ENCODE results near the gene BARX1. TPM values are rescaled to one million over a fixed set of nuclear protein-coding genes. Genes with fewer than 3 reads are reported as not detected.

Gene BARX1
- total RNA-seq, 4 donors from 2014 or later, result 0.37 to 469 (median 84.4) TPM

DNA sequence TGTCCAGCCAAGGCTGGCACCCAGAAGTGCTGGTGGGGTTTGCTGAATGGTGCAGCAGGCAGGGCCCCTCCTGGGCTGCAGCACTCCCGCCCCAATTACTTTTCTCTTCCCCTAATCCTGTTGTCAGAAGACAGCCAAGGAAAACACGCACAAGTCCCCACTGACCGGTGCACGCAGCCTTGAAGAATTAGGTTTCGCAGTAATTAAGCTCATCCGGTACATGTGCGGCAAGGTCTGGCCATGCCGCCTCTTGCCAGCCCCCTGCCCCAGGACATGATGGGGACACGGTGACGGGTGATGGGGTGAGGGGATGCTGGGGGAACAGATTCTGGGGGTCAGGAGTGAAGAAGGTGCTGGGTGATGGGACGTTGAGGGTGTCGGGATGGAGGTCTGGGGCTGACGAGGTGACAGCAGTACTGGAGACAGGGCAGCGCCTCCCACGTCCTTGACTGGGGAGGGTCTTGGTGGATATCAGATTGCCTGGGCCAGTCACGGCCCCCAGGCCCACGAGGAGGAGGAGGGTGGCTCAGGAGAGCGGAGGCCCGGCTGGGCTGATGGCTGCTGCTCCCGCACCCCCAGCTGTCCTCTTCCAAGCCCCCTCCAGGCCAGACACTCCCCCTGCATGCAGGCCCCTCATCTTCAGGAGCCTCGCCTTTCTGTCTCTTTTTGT lies 34.9 kb downstream of the BARX1 start:
- Histone ChIP-seq H3K9me3 (no peaks in the 10 kb centered on the region), H3K27me3 (peaks cover 15% of the 10 kb centered on the region), H3K4me1 (no peaks in the 10 kb centered on the region), H3K27ac (no peak overlapping the region), H3K4me3 (no peak overlapping the region), H3K36me3 (no peaks in the 10 kb centered on the region)
- ATAC-seq, result no peak
- TF ChIP-seq EP300 (IDR thresholded peaks at IDR 0.05) (no peak), POLR2AphosphoS5 (IDR thresholded peaks at IDR 0.05) (no peak), POLR2A (IDR thresholded peaks at IDR 0.05) (no peak), CTCF (IDR thresholded peaks at IDR 0.05) (no peak)
- WGBS, 2 donors (ENCODE audit: low coverage in 1 of 2), result 79 to 81% methylated on average over 6 to 15 of the region's 21 CpGs

DNA sequence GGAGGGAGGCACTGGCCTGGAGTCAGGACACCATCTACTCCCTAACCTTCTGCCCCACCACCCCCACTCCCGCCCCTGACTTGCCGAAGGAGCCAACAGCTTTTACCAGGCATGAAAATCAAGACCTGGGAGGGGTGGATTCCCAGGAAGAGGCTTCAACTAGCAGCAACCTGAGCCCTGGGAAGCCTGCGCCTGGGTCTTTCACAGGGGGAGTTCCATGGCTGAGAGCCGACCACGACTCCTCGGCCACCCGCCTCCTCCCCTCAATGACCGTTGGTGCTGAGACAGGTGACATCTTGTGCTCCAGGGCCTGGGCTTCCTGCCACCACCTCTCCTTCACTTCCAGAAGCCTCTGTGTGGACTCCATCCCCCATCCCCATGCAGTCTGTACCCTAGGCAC lies 37.1 kb downstream of the BARX1 start:
- no peak for ATAC-seq
- Histone ChIP-seq H3K36me3 (no peaks in the 10 kb centered on the region), H3K4me1 (peaks cover 0 to 1% (median 0%) of the 10 kb centered on the region in 3 donors), H3K9me3 (no peaks in the 10 kb centered on the region), H3K4me3 (no peak overlapping the region), H3K27me3 (peaks cover 15% of the 10 kb centered on the region), H3K27ac (no peak overlapping the region)
- TF ChIP-seq POLR2A (IDR thresholded peaks at IDR 0.05) (no peak), POLR2AphosphoS5 (IDR thresholded peaks at IDR 0.05) (no peak), EP300 (IDR thresholded peaks at IDR 0.05) (no peak), CTCF (IDR thresholded peaks at IDR 0.05) (no peak)
- 49% methylated on average over 5 of the region's 8 CpGs; no CpG with 5 or more reads in 1 of the 2 donors for WGBS, 2 donors (ENCODE audit: low coverage in 1 of 2)

DNA sequence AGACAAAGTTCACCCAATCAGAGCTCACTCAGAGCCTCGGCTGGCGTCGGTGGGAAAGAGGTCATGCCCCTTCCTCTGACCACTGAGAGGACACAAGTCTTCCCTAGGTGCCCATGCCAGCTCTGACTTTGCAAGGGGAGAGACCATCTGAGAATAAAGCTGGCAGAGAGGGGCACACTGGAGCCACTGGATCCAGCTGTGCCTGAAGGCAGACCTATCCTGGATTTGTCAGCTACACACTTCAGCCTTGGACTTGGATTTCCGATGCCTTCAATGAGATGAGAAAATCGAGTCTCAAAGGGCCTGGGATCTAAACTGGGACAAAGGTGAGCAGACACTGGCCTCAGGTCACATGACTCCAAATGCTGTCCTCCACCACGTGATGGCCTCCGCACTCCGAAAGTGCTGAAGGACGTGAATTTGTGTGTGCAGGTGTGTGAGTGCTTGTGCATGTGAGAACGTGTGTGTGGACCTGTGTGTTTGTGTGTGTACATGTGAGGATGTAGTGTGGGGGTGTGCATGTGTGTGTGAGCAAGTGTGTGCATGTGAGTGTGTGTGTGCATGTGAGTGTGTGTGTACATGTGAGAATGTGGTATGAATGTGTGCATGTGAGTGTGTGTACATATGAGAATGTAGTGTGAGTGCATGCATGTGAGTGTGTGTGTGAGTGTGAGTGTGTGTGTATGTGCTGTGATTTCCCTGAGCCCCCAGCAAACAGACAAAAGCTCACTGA lies 37.9 kb downstream of the BARX1 start:
- 78 to 93% methylated on average over 6 to 8 of the region's 10 CpGs for WGBS, 2 donors (ENCODE audit: low coverage in 1 of 2)
- Histone ChIP-seq H3K27ac (no peak overlapping the region), H3K4me3 (no peak overlapping the region), H3K4me1 (peaks cover 0 to 9% (median 0%) of the 10 kb centered on the region in 3 donors), H3K27me3 (peaks cover 15% of the 10 kb centered on the region), H3K36me3 (no peaks in the 10 kb centered on the region), H3K9me3 (no peaks in the 10 kb centered on the region)
- TF ChIP-seq POLR2A (IDR thresholded peaks at IDR 0.05) (no peak), CTCF (IDR thresholded peaks at IDR 0.05) (no peak)
- ATAC-seq, result no peak

- Histone ChIP-seq H3K4me1 (peaks cover 0 to 18% (median 1%) of the 10 kb centered on the region in 3 donors), H3K27me3 (peaks cover 15% of the 10 kb centered on the region), H3K9me3 (no peaks in the 10 kb centered on the region), H3K36me3 (no peaks in the 10 kb centered on the region), H3K4me3 (no peak overlapping the region), H3K27ac (no peak overlapping the region)
- TF ChIP-seq POLR2A (IDR thresholded peaks at IDR 0.05) (no peak), EP300 (IDR thresholded peaks at IDR 0.05) (no peak), CTCF (IDR thresholded peaks at IDR 0.05) (no peak)
- 33 to 71% methylated on average over 1 to 3 of the region's 5 CpGs for WGBS, 2 donors (ENCODE audit: low coverage in 1 of 2)
- ATAC-seq, result no peak
Observed at GRCh38 chr9:93916358-93916757, 38.8 kb downstream of the BARX1 start.

All from gastroesophageal sphincter (tissue), 4 donors.